ENCODE data around the gene TSBP1.

The TSBP1 gene

GRCh38 chr6:32379545-32379944 lies 7.8 kb upstream of the TSBP1 start:
- Histone ChIP-seq H3K9me3 (ENCODE audit: insufficient read depth, low read depth, low read length) (no peaks in the 10 kb centered on the region), H3K79me2 (ENCODE audit: insufficient read depth, low read length) (no peaks in the 10 kb centered on the region), H4K20me1 (ENCODE audit: insufficient read depth, low read length, poor library complexity, severe bottlenecking) (no peaks in the 10 kb centered on the region), H3K36me3 (ENCODE audit: insufficient read depth, low read length) (no peaks in the 10 kb centered on the region), H3K4me3 (ENCODE audit: low read length, poor library complexity, severe bottlenecking) (no peak overlapping the region), H3K9me2 (replicated peaks; ENCODE audit: low read depth, low read length) (no peaks in the 10 kb centered on the region), H3K4me1 (ENCODE audit: insufficient read depth, low read length, poor library complexity, severe bottlenecking) (peaks cover 37% of the 10 kb centered on the region), H3K27me3 (ENCODE audit: insufficient read depth, low read length, poor library complexity, severe bottlenecking) (no peaks in the 10 kb centered on the region), H2AFZ (ENCODE audit: low read length) (no peak overlapping the region), H3K9ac (ENCODE audit: low read depth, low read length, poor library complexity, severe bottlenecking) (no peak overlapping the region), H3K4me2 (ENCODE audit: low read depth, low read length, poor library complexity, severe bottlenecking) (no peak overlapping the region), H3F3A (ENCODE audit: low read depth) (no peaks in the 10 kb centered on the region)
- TF ChIP-seq EZH2phosphoT487 (IDR thresholded peaks at IDR 0.05; ENCODE audit: borderline replicate concordance) (no peak), CTCF (conservative IDR thresholded peaks at IDR 0.05; ENCODE audit: low read length) (no peak)

- H3K27me3 ChIP-seq (ENCODE audit: insufficient read depth, low read length, poor library complexity, severe bottlenecking) = no peaks in the 10 kb centered on the region
- TF ChIP-seq CTCF (conservative IDR thresholded peaks at IDR 0.05; ENCODE audit: low read length) (no peak), EZH2phosphoT487 (IDR thresholded peaks at IDR 0.05; ENCODE audit: borderline replicate concordance) (no peak)
- H3K9me2 ChIP-seq (replicated peaks; ENCODE audit: low read depth, low read length) = no peaks in the 10 kb centered on the region
- H3K79me2 ChIP-seq (ENCODE audit: insufficient read depth, low read length) = no peaks in the 10 kb centered on the region
- H2AFZ ChIP-seq (ENCODE audit: low read length) = peak overlapping the region; percentile 43
- no peaks in the 10 kb centered on the region for H3K9me3 ChIP-seq (ENCODE audit: insufficient read depth, low read depth, low read length)
- H3K36me3 ChIP-seq (ENCODE audit: insufficient read depth, low read length) = no peaks in the 10 kb centered on the region
- no peaks in the 10 kb centered on the region for H3F3A ChIP-seq (ENCODE audit: low read depth)
- H3K4me1 ChIP-seq (ENCODE audit: insufficient read depth, low read length, poor library complexity, severe bottlenecking) = peaks cover 42% of the 10 kb centered on the region
- H4K20me1 ChIP-seq (ENCODE audit: insufficient read depth, low read length, poor library complexity, severe bottlenecking) = no peaks in the 10 kb centered on the region
- no peak overlapping the region for H3K4me3 ChIP-seq (ENCODE audit: low read length, poor library complexity, severe bottlenecking)
- H3K4me2 ChIP-seq (ENCODE audit: low read depth, low read length, poor library complexity, severe bottlenecking) = peak overlapping the region; percentile 50
- peak overlapping the region; percentile 10 for H3K9ac ChIP-seq (ENCODE audit: low read depth, low read length, poor library complexity, severe bottlenecking)
Observed at GRCh38 chr6:32375739-32376529, 4.2 kb upstream of the TSBP1 start.

DNA sequence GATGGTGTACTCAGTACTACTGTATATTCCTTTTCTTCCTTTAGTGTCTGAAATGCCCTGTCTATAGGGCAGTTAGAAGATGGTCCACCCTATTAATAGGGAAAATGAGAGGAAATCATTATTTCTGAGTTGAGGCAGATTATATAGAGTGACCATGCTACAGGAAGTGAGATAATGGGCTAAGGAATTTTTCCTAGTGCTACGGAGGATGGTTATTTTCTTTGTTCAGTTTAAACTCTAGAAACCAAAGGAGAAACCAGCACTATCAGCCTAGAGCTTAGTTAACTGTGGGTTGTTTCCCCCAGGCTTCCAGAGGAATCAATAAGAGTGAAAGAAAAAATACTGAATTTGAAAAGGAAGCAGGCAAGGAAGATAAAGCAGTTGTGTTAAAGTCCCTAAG lies 474 bp downstream of the TSBP1 start:
- no peaks in the 10 kb centered on the region for H3K36me3 ChIP-seq (ENCODE audit: insufficient read depth, low read length)
- no peak overlapping the region for H3K4me3 ChIP-seq (ENCODE audit: low read length, poor library complexity, severe bottlenecking)
- no peak for TF ChIP-seq EZH2phosphoT487 (IDR thresholded peaks at IDR 0.05; ENCODE audit: borderline replicate concordance)
- TF ChIP-seq CTCF (conservative IDR thresholded peaks at IDR 0.05; ENCODE audit: low read length) = no peak
- no peaks in the 10 kb centered on the region for H3K79me2 ChIP-seq (ENCODE audit: insufficient read depth, low read length)
- no peaks in the 10 kb centered on the region for H3K27me3 ChIP-seq (ENCODE audit: insufficient read depth, low read length, poor library complexity, severe bottlenecking)
- H2AFZ ChIP-seq (ENCODE audit: low read length) = peak overlapping the region; percentile 44
- no peaks in the 10 kb centered on the region for H3K9me3 ChIP-seq (ENCODE audit: insufficient read depth, low read depth, low read length)
- peak overlapping the region; percentile 34 for H3K4me2 ChIP-seq (ENCODE audit: low read depth, low read length, poor library complexity, severe bottlenecking)
- H3K9ac ChIP-seq (ENCODE audit: low read depth, low read length, poor library complexity, severe bottlenecking) = peak overlapping the region; percentile 13
- H4K20me1 ChIP-seq (ENCODE audit: insufficient read depth, low read length, poor library complexity, severe bottlenecking) = no peaks in the 10 kb centered on the region
- H3K9me2 ChIP-seq (replicated peaks; ENCODE audit: low read depth, low read length) = no peaks in the 10 kb centered on the region
- H3K4me1 ChIP-seq (ENCODE audit: insufficient read depth, low read length, poor library complexity, severe bottlenecking) = peaks cover 58% of the 10 kb centered on the region
- no peaks in the 10 kb centered on the region for H3F3A ChIP-seq (ENCODE audit: low read depth)
